Fibroblast of skin of back (primary cell): ENCODE results near the gene LMX1B.

Source experiments
- DNase-seq: peaks from one replicate; pipeline ENCODE4 v3.0.0-alpha.2; 2013

The LMX1B gene

GRCh38 chr9:126618190-126618584 lies 4.5 kb downstream of the LMX1B start:
- DNase-seq, result no peak

- DNase-seq, result no peak
Measured at GRCh38 chr9:126618585-126619360, 5.0 kb downstream of the LMX1B start.

DNA sequence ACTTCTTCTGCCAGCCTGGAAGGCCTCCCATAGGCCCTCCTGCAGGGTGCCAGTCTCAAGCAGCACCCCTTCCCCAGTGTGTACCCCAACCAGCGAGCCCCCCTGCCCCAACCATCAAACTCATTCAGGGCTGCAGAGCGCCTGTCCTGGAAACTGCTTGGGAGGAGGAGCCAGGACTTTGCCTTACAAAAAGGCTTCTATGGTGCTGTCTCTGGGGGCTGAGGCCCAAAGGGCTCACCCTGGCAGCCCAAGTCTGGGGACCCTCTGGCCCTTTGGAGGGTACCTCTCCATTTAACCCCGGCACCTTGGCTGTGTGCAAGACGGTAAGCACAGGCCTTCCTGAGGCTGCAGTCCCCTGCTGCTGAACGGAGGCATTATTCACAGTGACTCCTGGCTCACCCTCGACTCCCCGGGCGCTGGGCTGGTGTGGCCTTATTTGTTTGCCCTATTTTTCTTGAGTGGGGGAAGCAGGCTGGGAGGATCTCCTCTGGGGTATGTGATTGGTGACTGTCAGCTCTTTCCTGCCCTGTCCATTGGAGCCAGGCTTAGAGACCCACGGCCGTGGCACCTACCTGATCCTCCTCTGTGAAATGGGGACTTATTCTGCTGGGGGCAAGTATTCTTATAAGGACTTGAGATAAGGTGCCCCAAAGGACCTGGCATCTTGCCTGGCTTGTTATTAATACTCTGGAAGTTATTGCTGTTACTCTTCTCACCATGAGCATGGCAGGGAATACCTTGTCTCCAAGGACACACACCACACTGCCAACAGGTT lies 5.8 kb downstream of the LMX1B start:
- DNase-seq, result no peak

- no peak for DNase-seq
Measured at GRCh38 chr9:126620478-126620877, 6.8 kb downstream of the LMX1B start.

DNA sequence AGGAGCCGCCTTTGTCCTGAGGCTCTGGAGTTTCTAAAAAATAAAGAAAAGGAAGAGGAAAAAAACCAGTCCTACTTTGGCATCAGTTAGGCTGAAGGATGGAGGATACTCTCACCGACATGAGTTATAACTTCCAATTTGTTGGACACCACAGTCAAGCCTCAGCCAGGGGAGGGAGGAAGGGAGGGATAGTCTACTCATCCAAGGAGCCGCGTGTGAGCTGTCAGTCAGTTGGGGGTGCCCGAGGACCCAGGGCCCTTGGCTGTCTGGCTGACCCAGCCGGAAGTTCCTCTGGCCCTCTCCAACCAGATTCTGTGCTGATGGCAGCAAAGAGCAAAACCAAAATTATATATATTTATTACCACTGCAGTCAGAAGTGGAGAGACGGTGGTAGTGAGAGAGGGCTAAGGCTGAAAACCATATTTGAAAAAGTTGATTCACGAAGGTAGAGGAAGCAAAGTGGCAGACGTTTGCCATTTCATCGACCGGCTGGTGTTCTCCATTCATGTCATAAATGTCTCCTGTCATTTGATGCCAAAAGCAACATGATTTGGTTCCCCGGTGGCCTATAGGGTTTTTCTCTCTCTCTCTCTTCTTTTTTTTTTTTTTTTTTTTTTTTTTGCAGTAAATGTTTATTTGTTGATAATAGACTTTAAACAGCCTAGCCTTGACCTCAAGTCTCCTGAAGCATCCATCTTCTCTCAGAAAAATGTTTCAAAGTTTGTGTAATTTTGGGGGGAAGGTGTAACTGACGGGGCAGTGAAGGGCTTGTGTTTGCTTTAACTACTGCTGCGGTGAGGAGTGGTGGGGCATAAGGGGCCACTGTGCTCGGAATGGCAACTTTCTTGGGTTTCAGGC lies 7.6 kb downstream of the LMX1B start:
- no peak for DNase-seq

DNA sequence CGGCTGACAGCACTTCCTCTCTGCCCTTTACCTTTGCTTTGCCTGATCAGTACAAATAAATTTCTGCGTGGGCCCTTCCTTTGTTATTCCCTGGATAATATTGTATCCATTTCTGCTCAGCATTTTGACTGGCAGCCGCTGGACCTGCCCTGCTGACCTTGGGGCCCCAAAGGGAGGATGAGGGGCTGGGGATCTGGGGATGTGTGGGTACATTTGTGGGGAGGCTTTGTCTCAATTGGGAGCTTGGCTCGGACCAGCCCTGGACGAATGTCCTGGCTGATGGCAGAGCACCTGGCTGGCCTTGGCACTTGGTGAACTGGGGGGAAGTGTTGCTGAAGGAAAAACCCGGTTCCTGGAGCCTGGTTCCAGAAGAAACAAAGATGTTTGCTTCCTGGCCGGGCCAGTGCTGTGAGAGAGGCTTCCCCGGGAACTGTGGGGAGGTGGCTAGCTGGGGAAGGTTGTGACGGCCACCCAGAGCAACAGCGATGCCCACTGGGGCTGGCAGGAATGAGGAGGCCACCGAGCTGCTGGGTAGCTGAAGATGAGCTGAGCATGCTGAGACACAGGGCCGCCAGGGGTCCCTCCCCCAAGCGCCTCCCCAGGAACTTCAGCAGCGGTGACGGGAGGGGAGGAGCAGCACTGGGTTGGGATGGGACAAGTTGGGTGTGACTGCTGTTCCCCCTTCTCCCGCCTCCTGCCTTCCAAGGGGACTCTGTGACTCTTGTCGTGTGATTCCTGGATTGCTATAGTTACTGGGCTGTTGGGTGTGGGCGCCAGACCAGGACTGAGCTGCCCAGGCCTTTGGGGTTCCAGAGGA lies 8.4 kb downstream of the LMX1B start:
- DNase-seq, result no peak

GRCh38 chr9:126623314-126623666 lies 9.6 kb downstream of the LMX1B start:
- no peak for DNase-seq

GRCh38 chr9:126623667-126624478 lies 10.1 kb downstream of the LMX1B start:
- no peak for DNase-seq

DNA sequence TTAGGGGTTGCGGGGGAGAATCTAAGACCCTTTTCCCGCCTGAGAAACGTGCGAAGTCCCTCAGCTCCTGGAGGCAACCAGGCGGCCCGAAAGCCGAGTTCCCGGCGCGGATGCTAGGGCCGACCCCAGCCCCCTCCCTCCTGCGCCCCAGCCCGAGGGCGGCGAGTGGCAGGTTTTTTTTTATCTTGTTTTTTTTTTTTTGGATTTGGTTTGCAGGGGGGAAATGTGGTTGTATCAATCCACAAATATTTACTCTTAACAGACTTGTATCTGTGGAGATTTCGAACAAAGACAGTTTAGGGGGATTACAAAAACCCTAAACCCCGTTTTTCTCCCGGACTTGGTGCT lies 10.7 kb downstream of the LMX1B start:
- no peak for DNase-seq

DNA sequence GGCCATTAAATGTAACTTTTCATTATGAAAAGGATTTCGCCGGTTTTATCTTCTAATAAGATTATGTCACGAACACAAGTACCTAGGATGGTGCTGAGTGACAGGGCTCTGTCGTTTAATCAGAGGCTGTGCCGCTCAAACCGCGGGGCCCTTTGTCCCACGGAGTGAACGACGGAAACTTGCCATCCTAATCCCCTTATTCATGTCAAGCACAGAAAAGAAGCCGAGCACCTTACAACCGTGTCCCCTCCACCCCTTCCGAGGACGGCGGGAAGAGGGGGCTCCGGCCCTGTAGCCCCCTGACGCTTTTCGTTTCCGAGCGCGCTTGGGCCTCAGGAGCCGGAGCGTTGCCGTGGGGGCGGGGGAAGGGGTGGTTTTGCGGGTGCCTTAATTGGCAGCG lies 11.2 kb downstream of the LMX1B start:
- no peak for DNase-seq

- DNase-seq, result no peak
Measured at GRCh38 chr9:126625329-126626126, 11.8 kb downstream of the LMX1B start.

- no peak for DNase-seq
Measured at GRCh38 chr9:126626127-126626925, 12.6 kb downstream of the LMX1B start.

GRCh38 chr9:126626926-126627233 lies 13.2 kb downstream of the LMX1B start:
- DNase-seq, result no peak

GRCh38 chr9:126628146-126628545 lies 14.4 kb downstream of the LMX1B start:
- no peak for DNase-seq

- DNase-seq, result no peak
Measured at GRCh38 chr9:126628969-126629674, 15.4 kb downstream of the LMX1B start.

GRCh38 chr9:126630458-126631237 lies 16.9 kb downstream of the LMX1B start:
- no peak for DNase-seq

DNA sequence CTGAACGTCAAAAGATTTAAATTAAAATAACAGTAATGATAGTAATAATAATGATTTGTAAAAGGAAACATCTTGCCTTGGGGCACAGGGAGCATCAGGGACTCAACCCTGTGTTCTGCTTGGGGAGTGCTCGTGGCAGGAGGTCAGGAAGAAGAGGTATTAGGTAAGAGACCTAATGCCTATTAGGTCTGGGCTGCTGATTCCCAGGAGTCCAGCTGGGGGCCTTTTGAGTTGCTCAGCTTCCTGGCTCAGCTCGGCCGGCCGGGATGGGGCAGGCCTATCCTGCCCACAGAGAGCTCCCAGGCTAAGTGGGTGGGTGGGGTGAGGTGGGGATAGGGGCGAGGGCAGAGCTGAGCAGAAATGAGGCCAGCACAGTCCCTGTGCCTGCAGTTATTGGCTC lies 17.5 kb downstream of the LMX1B start:
- no peak for DNase-seq

- no peak for DNase-seq
Measured at GRCh38 chr9:126633881-126634558, 20.3 kb downstream of the LMX1B start.
